GM12801 (cell line): Measurements from ENCODE around the gene OTULIN.

ENCODE experiments used
- CTCF ChIP-seq: IDR thresholded peaks from one replicate; pipeline ENCODE4 v1.5.1; 2011; ENCODE audit warnings: control low read depth; ENCODE audit not compliant: insufficient read length; ENCODE audit errors: extremely low read depth

The OTULIN gene

GRCh38 chr5:14664270-14665100 is at the start of gene OTULIN:
Gene OTULIN (plus strand): TSS chr5:14664718. CDS start chr5:14664826, 108 bp downstream.
- no peak for TF ChIP-seq CTCF

- TF ChIP-seq CTCF, result no peak
Observed at GRCh38 chr5:14615365-14615764, 49.2 kb upstream of the OTULIN start.

- TF ChIP-seq CTCF, result no peak
Observed at GRCh38 chr5:14617441-14617840, 47.1 kb upstream of the OTULIN start.

DNA sequence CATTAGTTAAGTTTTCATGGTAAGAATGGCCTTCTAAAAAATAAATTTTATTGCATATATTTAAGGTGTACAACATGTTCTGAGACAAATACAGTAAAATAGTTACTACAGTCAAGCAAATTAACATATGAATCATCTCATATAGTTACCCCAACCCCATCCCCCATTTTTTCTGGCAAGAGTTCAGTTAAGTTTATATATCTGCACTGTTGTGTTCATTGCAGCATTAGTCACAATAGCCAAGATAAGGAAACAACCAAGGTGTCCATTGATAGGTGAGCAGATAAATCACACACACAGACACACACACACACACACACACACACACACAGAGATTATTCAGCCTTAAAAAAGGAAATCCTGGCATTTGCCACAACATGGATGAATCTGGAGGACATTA is 37.2 kb upstream of the OTULIN start:
- no peak for TF ChIP-seq CTCF

DNA sequence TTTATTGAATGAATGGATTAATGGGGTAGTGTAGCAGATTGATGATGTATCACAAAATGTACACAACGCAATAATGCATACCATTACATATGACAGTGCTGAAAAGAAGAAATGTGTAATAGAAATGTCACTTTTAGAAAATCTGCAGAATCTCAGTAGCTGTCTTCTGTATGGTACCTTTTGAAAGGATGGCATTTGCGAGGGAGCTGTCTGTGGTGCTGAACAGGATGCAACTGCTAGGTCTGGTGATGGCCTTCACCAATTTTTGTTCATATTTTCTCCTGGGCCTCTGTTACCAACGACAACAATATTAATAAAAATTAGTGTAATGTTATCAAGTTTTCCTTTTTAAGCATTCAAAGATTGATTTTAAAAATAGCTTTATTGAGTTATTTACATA is 36.2 kb upstream of the OTULIN start:
- TF ChIP-seq CTCF, result no peak

DNA sequence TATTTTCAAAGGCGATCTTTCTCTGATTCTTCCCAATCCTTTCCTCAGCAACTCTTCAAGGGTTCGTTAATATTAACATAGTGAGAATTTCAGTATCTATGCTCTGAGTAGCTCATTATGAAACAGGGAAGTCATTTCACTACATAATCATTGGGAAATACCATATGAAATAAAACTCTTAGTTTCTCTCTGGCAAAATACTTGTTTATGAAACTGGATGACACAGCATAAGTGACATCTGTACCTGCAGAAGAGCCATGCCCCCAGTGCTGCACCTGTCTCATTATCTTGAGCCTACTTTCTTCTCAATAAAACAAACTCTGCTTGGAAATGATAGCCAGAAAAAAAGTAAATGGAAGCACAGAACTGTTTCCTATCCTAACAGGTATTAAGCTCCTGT is 33.8 kb upstream of the OTULIN start:
- TF ChIP-seq CTCF, result no peak

- TF ChIP-seq CTCF, result no peak
Observed at GRCh38 chr5:14635656-14636055, 28.9 kb upstream of the OTULIN start.
